ENCODE measurements around the gene ZIC4. TPM values are rescaled to one million over a fixed set of nuclear protein-coding genes. Genes with fewer than 3 reads are reported as not detected.

ZIC4 gene
- total RNA-seq, 3 donors from 2014 or later (not counting 1 experiment from before 2014, with no cell fraction given), result not detected

DNA sequence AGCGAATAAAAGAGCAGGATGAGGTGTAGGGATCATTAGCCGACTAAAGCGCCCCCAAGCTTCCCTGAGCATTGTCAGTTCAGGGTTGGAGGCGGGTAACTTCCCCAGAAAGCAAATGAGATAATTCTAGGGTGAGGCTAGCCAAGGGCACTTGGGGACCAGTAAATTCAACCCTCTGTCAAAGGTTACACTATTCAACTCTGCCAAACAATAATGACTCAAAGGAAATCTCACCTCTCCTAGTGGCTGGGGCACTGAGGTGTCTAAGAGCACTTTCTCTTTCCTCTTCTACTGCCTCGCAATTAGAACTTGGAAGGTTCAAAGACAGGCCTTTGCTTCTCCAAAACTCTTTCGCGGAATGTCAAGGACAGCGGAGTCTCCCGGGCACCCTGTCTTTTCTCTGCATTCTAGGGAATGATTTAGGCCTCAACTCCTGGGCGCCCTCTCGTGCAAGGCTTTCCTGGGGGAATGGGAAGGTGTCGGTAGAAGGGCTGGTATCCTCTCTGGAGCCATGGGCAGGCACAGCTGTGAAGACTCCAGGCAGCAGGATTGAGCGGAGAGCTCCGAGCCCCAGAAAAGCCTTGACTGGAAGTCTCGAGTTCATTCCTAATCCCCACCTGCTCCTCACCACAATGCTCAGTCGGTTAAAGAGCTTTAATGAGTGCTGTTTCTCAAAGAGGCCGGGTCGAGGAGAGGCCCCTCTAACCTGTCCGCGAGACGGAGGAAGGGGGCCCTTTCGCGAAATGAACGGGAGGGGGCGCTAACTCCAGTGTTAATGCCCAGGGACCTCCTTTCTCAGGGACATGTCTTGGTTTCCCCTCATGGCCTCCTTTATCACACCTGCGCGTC, 21.9 kb downstream of the ZIC4 start:
- Mint-ChIP-seq H3K27ac (no peak overlapping the region), H3K36me3 (peaks cover 33% of the 10 kb centered on the region), H3K27me3 (ENCODE audit: low read depth in 2 of 2) (peaks cover 77 to 88% of the 10 kb centered on the region in 2 donors), H3K9me3 (peaks cover 0 to 3% of the 10 kb centered on the region in 2 donors), H3K4me1 (no peaks in the 10 kb centered on the region), H3K4me3 (no peak overlapping the region)
- TF ChIP-seq, protein P1, sequence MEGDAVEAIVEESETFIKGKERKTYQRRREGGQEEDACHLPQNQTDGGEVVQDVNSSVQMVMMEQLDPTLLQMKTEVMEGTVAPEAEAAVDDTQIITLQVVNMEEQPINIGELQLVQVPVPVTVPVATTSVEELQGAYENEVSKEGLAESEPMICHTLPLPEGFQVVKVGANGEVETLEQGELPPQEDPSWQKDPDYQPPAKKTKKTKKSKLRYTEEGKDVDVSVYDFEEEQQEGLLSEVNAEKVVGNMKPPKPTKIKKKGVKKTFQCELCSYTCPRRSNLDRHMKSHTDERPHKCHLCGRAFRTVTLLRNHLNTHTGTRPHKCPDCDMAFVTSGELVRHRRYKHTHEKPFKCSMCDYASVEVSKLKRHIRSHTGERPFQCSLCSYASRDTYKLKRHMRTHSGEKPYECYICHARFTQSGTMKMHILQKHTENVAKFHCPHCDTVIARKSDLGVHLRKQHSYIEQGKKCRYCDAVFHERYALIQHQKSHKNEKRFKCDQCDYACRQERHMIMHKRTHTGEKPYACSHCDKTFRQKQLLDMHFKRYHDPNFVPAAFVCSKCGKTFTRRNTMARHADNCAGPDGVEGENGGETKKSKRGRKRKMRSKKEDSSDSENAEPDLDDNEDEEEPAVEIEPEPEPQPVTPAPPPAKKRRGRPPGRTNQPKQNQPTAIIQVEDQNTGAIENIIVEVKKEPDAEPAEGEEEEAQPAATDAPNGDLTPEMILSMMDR (IDR thresholded peaks at IDR 0.05), result no peak
- Histone ChIP-seq H3K4me3 (ENCODE audit: low read length) (no peak overlapping the region), H3K36me3 (ENCODE audit: control insufficient read depth, insufficient read depth, low read length) (no peaks in the 10 kb centered on the region), H3K27me3 (ENCODE audit: control insufficient read depth, insufficient read depth, low read length) (peaks cover 35% of the 10 kb centered on the region), H3K27ac (ENCODE audit: low read length) (no peak overlapping the region), H3K9me3 (ENCODE audit: control insufficient read depth, insufficient read depth, low read length) (peaks cover 23% of the 10 kb centered on the region), H3K4me1 (ENCODE audit: control insufficient read depth, insufficient read depth, low read length) (no peaks in the 10 kb centered on the region)
- DNase-seq (no peak), ATAC-seq (no peak)
- intact Hi-C loops (cut with micrococcal nuclease), result no loop called here
- WGBS (ENCODE audit: insufficient coverage), result 12% methylated on average over 27 of the region's 27 CpGs

DNA sequence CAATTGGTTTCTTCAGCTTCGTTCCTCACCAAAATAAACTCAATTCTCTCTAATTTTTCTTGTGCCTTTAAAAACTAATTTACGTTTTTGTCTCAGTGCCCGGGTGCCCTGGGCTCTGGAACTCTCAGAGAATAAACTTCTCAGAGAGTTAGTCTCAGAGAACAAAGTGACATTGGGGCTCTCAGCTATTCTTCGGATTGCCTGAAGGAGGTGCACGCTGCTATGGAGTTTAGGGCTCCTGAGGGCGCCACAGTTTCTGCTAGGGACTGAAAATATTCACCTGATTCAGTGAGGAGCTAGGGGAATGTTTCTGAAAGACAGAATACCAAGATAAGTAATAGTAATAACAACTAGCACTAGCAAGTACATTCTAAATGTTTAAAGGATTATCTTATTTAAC, 22.7 kb downstream of the ZIC4 start:
- peaks cover 23% of the 10 kb centered on the region for H3K9me3 ChIP-seq (ENCODE audit: control insufficient read depth, insufficient read depth, low read length)
- WGBS (ENCODE audit: insufficient coverage), result 3% methylated on average over 6 of the region's 6 CpGs
- peaks cover 38% of the 10 kb centered on the region for H3K27me3 ChIP-seq (ENCODE audit: control insufficient read depth, insufficient read depth, low read length)
- Mint-ChIP-seq H3K4me3 (no peak overlapping the region), H3K4me1 (no peaks in the 10 kb centered on the region), H3K27me3 (ENCODE audit: low read depth in 2 of 2) (peaks cover 77 to 88% of the 10 kb centered on the region in 2 donors), H3K36me3 (peaks cover 36% of the 10 kb centered on the region), H3K27ac (no peak overlapping the region), H3K9me3 (peaks cover 0 to 3% of the 10 kb centered on the region in 2 donors)
- H3K4me3 ChIP-seq (ENCODE audit: low read length), result no peak overlapping the region
- intact Hi-C loops (cut with micrococcal nuclease), result no loop called here
- DNase-seq, result no peak
- TF ChIP-seq, protein P1 (IDR thresholded peaks at IDR 0.05), result no peak
- H3K4me1 ChIP-seq (ENCODE audit: control insufficient read depth, insufficient read depth, low read length), result no peaks in the 10 kb centered on the region
- H3K27ac ChIP-seq (ENCODE audit: low read length), result no peak overlapping the region
- no peak for ATAC-seq
- no peaks in the 10 kb centered on the region for H3K36me3 ChIP-seq (ENCODE audit: control insufficient read depth, insufficient read depth, low read length)

DNA sequence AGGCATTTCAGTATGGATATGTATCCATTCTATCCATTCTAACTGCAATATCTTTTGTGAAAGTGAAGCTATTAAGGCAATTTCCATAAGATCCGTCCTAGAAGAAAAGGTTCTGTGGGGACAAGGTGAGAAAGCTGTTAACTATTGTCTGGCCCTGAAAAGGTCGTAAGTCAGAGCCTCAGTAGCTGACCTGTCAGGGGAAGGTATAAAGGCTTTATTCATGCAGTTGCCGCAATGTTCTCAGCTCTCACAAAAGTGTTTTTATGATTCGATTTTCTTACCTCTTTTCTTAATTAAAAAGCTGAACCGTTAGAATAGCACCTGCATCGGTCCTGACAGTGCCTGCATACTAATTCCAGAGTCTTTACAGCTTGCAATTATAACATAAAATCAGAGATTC, 24.7 kb downstream of the ZIC4 start:
- H3K9me3 Mint-ChIP-seq, result peaks cover 0 to 6% of the 10 kb centered on the region in 2 donors

More for the DNA sequence above, 24.7 kb downstream of the ZIC4 start:
- DNase-seq (no peak), ATAC-seq (no peak)
- no peak overlapping the region for H3K4me3 ChIP-seq (ENCODE audit: low read length)
- H3K9me3 ChIP-seq (ENCODE audit: control insufficient read depth, insufficient read depth, low read length), result peaks cover 22% of the 10 kb centered on the region
- no peak overlapping the region for H3K27ac ChIP-seq (ENCODE audit: low read length)
- intact Hi-C loops (cut with micrococcal nuclease), result no loop called here
- 10% methylated on average over 6 of the region's 6 CpGs for WGBS (ENCODE audit: insufficient coverage)
- H3K36me3 ChIP-seq (ENCODE audit: control insufficient read depth, insufficient read depth, low read length), result no peaks in the 10 kb centered on the region
- TF ChIP-seq, protein P1 (IDR thresholded peaks at IDR 0.05), result no peak
- Mint-ChIP-seq H3K4me1 (no peaks in the 10 kb centered on the region), H3K4me3 (no peak overlapping the region), H3K27me3 (ENCODE audit: low read depth in 2 of 2) (peaks cover 76 to 88% of the 10 kb centered on the region in 2 donors), H3K27ac (no peak overlapping the region), H3K36me3 (peaks cover 23% of the 10 kb centered on the region)
- H3K27me3 ChIP-seq (ENCODE audit: control insufficient read depth, insufficient read depth, low read length), result peaks cover 30% of the 10 kb centered on the region
- no peaks in the 10 kb centered on the region for H3K4me1 ChIP-seq (ENCODE audit: control insufficient read depth, insufficient read depth, low read length)
